ENCODE measurements around the gene P3H2.

DNA sequence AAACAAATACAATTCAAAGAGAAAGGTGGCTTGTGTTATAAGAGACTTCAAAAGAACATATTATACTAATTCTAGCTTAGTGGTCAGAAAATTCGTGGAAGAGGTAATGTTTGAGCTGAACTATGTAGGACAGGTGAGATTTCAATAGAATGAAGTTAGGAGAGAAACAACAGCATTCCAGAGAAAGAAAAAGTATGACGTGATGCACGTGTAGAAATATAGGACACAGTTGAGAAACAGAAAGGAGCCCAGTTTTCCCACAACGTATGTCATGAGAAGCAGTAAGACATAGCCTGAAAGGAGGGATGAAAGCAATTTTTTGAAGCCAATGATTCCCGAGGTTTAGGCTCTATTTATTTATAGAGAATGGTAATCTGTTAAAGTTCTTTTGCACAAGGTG is 18.7 kb upstream of the P3H2 start:
- no peak for TF ChIP-seq BHLHE40 (IDR thresholded peaks at IDR 0.05; ENCODE audit: low read depth, low read length)
- TF ChIP-seq CTCF (conservative IDR thresholded peaks at IDR 0.05; ENCODE audit: low read depth, low read length) = no peak

Data from IMR-90 (cell line).